ENCODE results near the gene KIAA0232.
"Not testable (repeated sequence)": the region's sequence is repeated elsewhere in the genome, so short reads cannot be mapped to it uniquely, and the experiment has no call there.

The KIAA0232 gene

GRCh38 chr4:6806924-6807626, 24.5 kb downstream of the KIAA0232 start:
- DNase-seq: peak in 3 of 4 experiments; percentile 41 to 93 (median 91)

- DNase-seq: peak in 1 of 4 experiments; percentile 9
Measured at GRCh38 chr4:6808259-6808658, 25.7 kb downstream of the KIAA0232 start.

GRCh38 chr4:6811165-6811564, 28.6 kb downstream of the KIAA0232 start:
- DNase-seq: no peak

- peak in 2 of 4 experiments; percentile 32 to 46 for DNase-seq
Measured at GRCh38 chr4:6812766-6813165, 30.2 kb downstream of the KIAA0232 start.

GRCh38 chr4:6813725-6814124, 31.2 kb downstream of the KIAA0232 start:
- DNase-seq: no peak

GRCh38 chr4:6815029-6815836, 32.7 kb downstream of the KIAA0232 start:
- DNase-seq: no peak

GRCh38 chr4:6819295-6819694, 36.8 kb downstream of the KIAA0232 start:
- DNase-seq: no peak

- DNase-seq: no peak
Measured at GRCh38 chr4:6820695-6821094, 38.2 kb downstream of the KIAA0232 start.

- no peak for DNase-seq
Measured at GRCh38 chr4:6824071-6824470, 41.5 kb downstream of the KIAA0232 start.

GRCh38 chr4:6824772-6825402, 42.4 kb downstream of the KIAA0232 start:
- no peak for DNase-seq

GRCh38 chr4:6825403-6825802, 42.9 kb downstream of the KIAA0232 start:
- DNase-seq: no peak

- no peak for DNase-seq
Measured at GRCh38 chr4:6826781-6827508, 44.4 kb downstream of the KIAA0232 start.

GRCh38 chr4:6829086-6829485, 46.6 kb downstream of the KIAA0232 start:
- DNase-seq: no peak

GRCh38 chr4:6834867-6835266, 52.3 kb downstream of the KIAA0232 start:
- peak in 3 of 4 experiments; percentile 7 to 13 (median 12) for DNase-seq

GRCh38 chr4:6835616-6836015, 53.1 kb downstream of the KIAA0232 start:
- not testable (repeated sequence) for DNase-seq

GRCh38 chr4:6837106-6837505, 54.6 kb downstream of the KIAA0232 start:
- DNase-seq: not testable (repeated sequence)

- no peak for DNase-seq
Measured at GRCh38 chr4:6839579-6839978, 57.1 kb downstream of the KIAA0232 start.

- DNase-seq: peak; percentile 32 to 57 (median 45)
Measured at GRCh38 chr4:6840062-6840976, 57.8 kb downstream of the KIAA0232 start.

GRCh38 chr4:6845027-6845426, 62.5 kb downstream of the KIAA0232 start:
- DNase-seq: no peak

GRCh38 chr4:6845574-6845973, 63.0 kb downstream of the KIAA0232 start:
- DNase-seq: no peak

- DNase-seq: no peak
Measured at GRCh38 chr4:6847178-6847577, 64.7 kb downstream of the KIAA0232 start.
